H9 (cell line): ENCODE results near the gene WDR4. TPM values are rescaled to one million over a fixed set of nuclear protein-coding genes. Genes with fewer than 3 reads are reported as not detected.

Experiments used
- DNase-seq: peaks from one replicate; pipeline ENCODE4 v3.0.0-alpha.2; 2017
- H2AFZ ChIP-seq: one replicate; pipeline ENCODE4 v1.6.1; 2013; ENCODE audit warnings: mild to moderate bottlenecking, low read length, control low read depth, moderate library complexity
- H2AK5ac ChIP-seq: 2 replicates; pipeline ENCODE4 v1.6.1; 2013; ENCODE audit warnings: low read length, control low read depth, mixed read lengths; ENCODE audit not compliant: insufficient read length
- H2BK120ac ChIP-seq: one replicate; pipeline ENCODE4 v1.6.1; 2013; ENCODE audit warnings: low read depth, mild to moderate bottlenecking, low read length, control low read depth, inconsistent platforms; ENCODE audit not compliant: poor library complexity, severe bottlenecking
- H2BK12ac ChIP-seq: 2 replicates; pipeline ENCODE4 v1.6.1; 2013; ENCODE audit warnings: low read length, control low read depth, mixed read lengths, low read depth; ENCODE audit not compliant: insufficient read length
- H2BK15ac ChIP-seq: 2 replicates; pipeline ENCODE4 v1.6.1; 2013; ENCODE audit warnings: low read depth, low read length, control low read depth
- H2BK20ac ChIP-seq: one replicate; pipeline ENCODE4 v1.6.1; 2013; ENCODE audit warnings: low read depth, mild to moderate bottlenecking, low read length, control low read depth, inconsistent platforms; ENCODE audit not compliant: poor library complexity, severe bottlenecking
- H2BK5ac ChIP-seq: 2 replicates; pipeline ENCODE4 v1.6.1; 2013; ENCODE audit warnings: low read length, control low read depth, mixed read lengths; ENCODE audit not compliant: insufficient read length
- H3K14ac ChIP-seq: 2 replicates; pipeline ENCODE4 v1.6.1; 2013; ENCODE audit warnings: low read length, control low read depth; ENCODE audit not compliant: insufficient read depth
- H3K18ac ChIP-seq: 2 replicates; pipeline ENCODE4 v1.6.1; 2013; ENCODE audit warnings: low read depth, mild to moderate bottlenecking, mixed read lengths, low read length, control low read depth; ENCODE audit not compliant: insufficient read length
- H3K23ac ChIP-seq: 2 replicates; pipeline ENCODE4 v1.6.1; 2013; ENCODE audit warnings: low read length, control low read depth, mixed read lengths, low read depth; ENCODE audit not compliant: insufficient read length
- H3K23me2 ChIP-seq: 2 replicates; pipeline ENCODE4 v1.6.1; 2013; ENCODE audit warnings: low read depth, mild to moderate bottlenecking, mixed read lengths, low read length, control low read depth; ENCODE audit not compliant: insufficient read length, poor library complexity, severe bottlenecking
- H3K27ac ChIP-seq: 2 replicates; pipeline ENCODE4 v1.5.1; 2013; ENCODE audit warnings: low read length, control low read depth, mixed read lengths, low read depth; ENCODE audit not compliant: insufficient read length
- H3K27me3 ChIP-seq: 2 replicates; pipeline ENCODE4 v1.6.1; 2013; ENCODE audit warnings: low read length, control low read depth, inconsistent platforms; ENCODE audit not compliant: insufficient read depth
- H3K4ac ChIP-seq: 2 replicates; pipeline ENCODE4 v1.6.1; 2013; ENCODE audit warnings: low read depth, mild to moderate bottlenecking, control low read depth, inconsistent platforms, low read length, moderate library complexity
- H3K4me1 ChIP-seq: 2 replicates; pipeline ENCODE4 v1.6.1; 2013; ENCODE audit warnings: low read length, control low read depth, inconsistent platforms; ENCODE audit not compliant: insufficient read depth
- H3K4me2 ChIP-seq: 2 replicates; pipeline ENCODE4 v1.6.1; 2013; ENCODE audit warnings: low read length, control low read depth, mixed read lengths; ENCODE audit not compliant: insufficient read length, insufficient read depth
- H3K56ac ChIP-seq: 2 replicates; pipeline ENCODE4 v1.6.1; 2013; ENCODE audit warnings: low read depth, mild to moderate bottlenecking, mixed read lengths, low read length, control low read depth; ENCODE audit not compliant: insufficient read length
- H3K79me1 ChIP-seq: 2 replicates; pipeline ENCODE4 v1.6.1; 2013; ENCODE audit warnings: low read depth, mild to moderate bottlenecking, moderate library complexity, low read length, control low read depth, inconsistent platforms; ENCODE audit not compliant: insufficient read depth, poor library complexity, severe bottlenecking
- H3K79me2 ChIP-seq: 2 replicates; pipeline ENCODE4 v1.6.1; 2013; ENCODE audit warnings: low read length, control low read depth, inconsistent platforms; ENCODE audit not compliant: insufficient read depth
- H3K9ac ChIP-seq: 2 replicates; pipeline ENCODE4 v1.6.1; 2013; ENCODE audit warnings: low read length, control low read depth, mixed read lengths; ENCODE audit not compliant: insufficient read length; ENCODE audit errors: extremely low read depth
- H3K9me3 ChIP-seq: one replicate; pipeline ENCODE4 v1.6.1; 2013; ENCODE audit warnings: low read depth, low read length, inconsistent platforms; ENCODE audit not compliant: control insufficient read depth
- H3T11ph ChIP-seq: one replicate; pipeline ENCODE4 v1.6.1; 2013; ENCODE audit warnings: mild to moderate bottlenecking, low read length, control low read depth, inconsistent platforms
- H4K20me1 ChIP-seq: one replicate; pipeline ENCODE4 v1.6.1; 2013; ENCODE audit not compliant: control insufficient read depth, insufficient read length, insufficient read depth
- H4K5ac ChIP-seq: 2 replicates; pipeline ENCODE4 v1.6.1; 2013; ENCODE audit warnings: low read depth, mild to moderate bottlenecking, mixed read lengths, low read length, control low read depth; ENCODE audit not compliant: insufficient read length
- H4K8ac ChIP-seq: replicated peaks from 2 replicates; pipeline ENCODE4 v1.6.1; 2013; ENCODE audit warnings: low read length, control low read depth, mixed read lengths, low read depth; ENCODE audit not compliant: insufficient read length
- H4K91ac ChIP-seq: 2 replicates; pipeline ENCODE4 v1.6.1; 2013; ENCODE audit warnings: low read depth, mild to moderate bottlenecking, moderate library complexity, mixed read lengths, low read length, control low read depth; ENCODE audit not compliant: insufficient read length
- H3K27ac Mint-ChIP-seq, 3 experiments: 2 replicates in 2 of 3; 3 replicates in 1 of 3; pipeline ENCODE4 v1.8.0; 2020 to 2021; ENCODE audit warnings: mixed read lengths in 3 of 3, mild to moderate bottlenecking in 1 of 3, moderate library complexity in 1 of 3
- H3K27me3 Mint-ChIP-seq: 2 replicates; pipeline ENCODE4 v1.8.0; 2021; ENCODE audit warnings: low read depth, mild to moderate bottlenecking, moderate library complexity, mixed read lengths
- H3K36me3 Mint-ChIP-seq, 3 experiments: 2 replicates in 2 of 3; 3 replicates in 1 of 3; pipeline ENCODE4 v1.8.0; 2020 to 2021; ENCODE audit warnings: low read depth in 3 of 3, mixed read lengths in 3 of 3; ENCODE audit not compliant: insufficient read depth in 1 of 3
- H3K4me1 Mint-ChIP-seq, 2 experiments: 2 replicates each; pipeline ENCODE4 v1.8.0; 2020; ENCODE audit warnings: mixed read lengths in 2 of 2
- H3K4me3 Mint-ChIP-seq, 2 experiments: 2 replicates in 1 of 2; 3 replicates in 1 of 2; pipeline ENCODE4 v1.8.0; 2020 to 2021; ENCODE audit warnings: mild to moderate bottlenecking in 2 of 2, mixed read lengths in 2 of 2, moderate library complexity in 1 of 2
- H3K9me3 Mint-ChIP-seq, 2 experiments: 2 replicates in 1 of 2; 3 replicates in 1 of 2; pipeline ENCODE4 v1.8.0; 2020; ENCODE audit warnings: mild to moderate bottlenecking in 2 of 2, mixed read lengths in 2 of 2, moderate library complexity in 1 of 2
- CTCF ChIP-seq: fragments of 200-600 bp; sonication (generic); conservative IDR thresholded peaks from 3 replicates; pipeline ENCODE4 v1.8.0; 2021; ENCODE audit warnings: antibody characterized with exemption, mild to moderate bottlenecking
- WGBS: extraction: QIAGEN DNeasy Blood & Tissue Kit; methylation state at CpG from one replicate; pipeline ENCODE4 v1.1.7; 2013; ENCODE audit warnings: missing lambda C conversion rate, low lambda C conversion rate, mixed read lengths; ENCODE audit not compliant: insufficient read length; ENCODE audit errors: extremely low coverage; 5-methylcytosine and 5-hydroxymethylcytosine counted together
- total RNA-seq: library from RNA; stranded (reverse); gene quantifications from 2 replicates; pipeline ENCODE4 v1.2.1, GENCODE V29; 2021

WDR4 gene
- total RNA-seq, 1 experiment from 2014 or later, result 54.4 TPM

GRCh38 chr21:42841156-42841915 is 38.0 kb downstream of the WDR4 start:
- no peaks in the 10 kb centered on the region for H3K4me1 Mint-ChIP-seq
- no peak overlapping the region for H2AK5ac ChIP-seq
- H3K9me3 Mint-ChIP-seq, result no peaks in the 10 kb centered on the region
- no peaks in the 10 kb centered on the region; the same call in 1 of the 2 replicates for H3K27me3 Mint-ChIP-seq
- no peak overlapping the region for H2BK120ac ChIP-seq
- peaks cover 26 to 57% (median 43%) of the 10 kb centered on the region in 3 experiments for H3K36me3 Mint-ChIP-seq
- no peak overlapping the region for H2BK20ac ChIP-seq
- WGBS, result no CpG with 5 or more reads among the region's 21 CpGs
- H3K4me3 Mint-ChIP-seq, result no peak overlapping the region
- no peak overlapping the region for H2BK15ac ChIP-seq
- H3K23me2 ChIP-seq, result no peaks in the 10 kb centered on the region
- no peak overlapping the region for H2AFZ ChIP-seq
- H3K4ac ChIP-seq, result no peak overlapping the region
- no peak overlapping the region for H2BK5ac ChIP-seq
- H4K5ac ChIP-seq, result no peak overlapping the region
- H3K4me1 ChIP-seq, result no peaks in the 10 kb centered on the region
- H3K79me2 ChIP-seq, result peaks cover 6% of the 10 kb centered on the region
- no peak for TF ChIP-seq CTCF
- no peak overlapping the region for H2BK12ac ChIP-seq
- DNase-seq, result peak; percentile 22
- H3K9me3 ChIP-seq, result no peaks in the 10 kb centered on the region
- no peak overlapping the region for H3K18ac ChIP-seq
- no peaks in the 10 kb centered on the region for H3K27me3 ChIP-seq
- no peak overlapping the region for H3K27ac ChIP-seq
- no peak overlapping the region for H4K91ac ChIP-seq
- H3K9ac ChIP-seq, result no peak overlapping the region
- peaks cover 7% of the 10 kb centered on the region for H4K20me1 ChIP-seq
- H4K8ac ChIP-seq, result no peak overlapping the region
- H3K23ac ChIP-seq, result no peak overlapping the region
- no peak overlapping the region for H3K56ac ChIP-seq
- H3K27ac Mint-ChIP-seq, result peak overlapping the region in 1 of 3 experiments; percentile 29; a peak in 1 of 7 replicates
- H3K4me2 ChIP-seq, result no peak overlapping the region
- H3K14ac ChIP-seq, result no peak overlapping the region
- no peak overlapping the region for H3T11ph ChIP-seq
- H3K79me1 ChIP-seq, result peaks cover 7% of the 10 kb centered on the region
